Stimulated activated CD8-positive, alpha-beta memory T cell treated with anti-CD3 and anti-CD28 coated beads, Interleukin-12 subunit alpha, Interleukin-12 subunit beta, amount 100 ng/mL, for 1 hour (primary cell): ENCODE measurements around the gene NAV2.
"Not testable (repeated sequence)": the region's sequence is repeated elsewhere in the genome, so short reads cannot be mapped to it uniquely, and the experiment has no call there.

Experiments
- DNase-seq: peaks from one replicate; pipeline ENCODE4 v3.0.0-alpha.2; 2020; ENCODE audit warnings: low read depth

NAV2 gene

GRCh38 chr11:19868281-19868821 is 155.7 kb downstream of the NAV2 start:
- no peak for DNase-seq

- DNase-seq = no peak
These were observed 156.2 kb downstream of the NAV2 start for GRCh38 chr11:19868871-19869270.

- no peak for DNase-seq
These were observed 156.8 kb downstream of the NAV2 start for GRCh38 chr11:19869466-19869865.

- DNase-seq = no peak
These were observed 157.4 kb downstream of the NAV2 start for GRCh38 chr11:19869946-19870589.

- DNase-seq = no peak
These were observed 158.9 kb downstream of the NAV2 start for GRCh38 chr11:19871531-19871930.

- no peak for DNase-seq
These were observed 160.0 kb downstream of the NAV2 start for GRCh38 chr11:19872512-19873145.

GRCh38 chr11:19873730-19874129 is 161.1 kb downstream of the NAV2 start:
- DNase-seq = no peak

- no peak for DNase-seq
These were observed 161.6 kb downstream of the NAV2 start for GRCh38 chr11:19874266-19874665.

- DNase-seq = no peak
These were observed 164.1 kb downstream of the NAV2 start for GRCh38 chr11:19876750-19877149.

- no peak for DNase-seq
These were observed 165.9 kb downstream of the NAV2 start for GRCh38 chr11:19878520-19878919.

- no peak for DNase-seq
These were observed 166.9 kb downstream of the NAV2 start for GRCh38 chr11:19879307-19880087.

GRCh38 chr11:19880088-19880345 is 167.4 kb downstream of the NAV2 start:
- no peak for DNase-seq

- no peak for DNase-seq
These were observed 168.5 kb downstream of the NAV2 start for GRCh38 chr11:19881177-19881576.

- DNase-seq = no peak
These were observed 169.7 kb downstream of the NAV2 start for GRCh38 chr11:19882356-19882755.

- no peak for DNase-seq
These were observed 173.9 kb downstream of the NAV2 start for GRCh38 chr11:19886498-19886897.

GRCh38 chr11:19887842-19888241 is 175.2 kb downstream of the NAV2 start:
- DNase-seq = no peak

GRCh38 chr11:19889531-19889930 is 176.9 kb downstream of the NAV2 start:
- no peak for DNase-seq

GRCh38 chr11:19890308-19890707 is 177.7 kb downstream of the NAV2 start:
- DNase-seq = no peak

GRCh38 chr11:19891022-19891421 is 178.4 kb downstream of the NAV2 start:
- DNase-seq = no peak

- no peak for DNase-seq
These were observed 179.8 kb downstream of the NAV2 start for GRCh38 chr11:19892387-19892786.

GRCh38 chr11:19892876-19893275 is 180.2 kb downstream of the NAV2 start:
- DNase-seq = no peak

- DNase-seq = no peak
These were observed 181.8 kb downstream of the NAV2 start for GRCh38 chr11:19894404-19894803.

- not testable (repeated sequence) for DNase-seq
These were observed 182.4 kb downstream of the NAV2 start for GRCh38 chr11:19895037-19895436.
